Right lobe of liver (tissue), 4 donors: ENCODE data around the gene MCC.

ENCODE experiments used
- POLR2A ChIP-seq: fragments of 450-650 bp; IDR thresholded peaks from one replicate; pipeline ENCODE4 v1.6.1; 2017; ENCODE audit warnings: antibody characterized with exemption, mild to moderate bottlenecking
- TF ChIP-seq, protein P1 (sequence below), 4 donors: fragments of 200-600 bp in 3 of 4; fragments of 450-650 bp in 1 of 4; IDR thresholded peaks; one replicate each; pipeline versions ENCODE4 v1.5.1 to v1.8.0; 2016 to 2022; ENCODE audit warnings: antibody characterized with exemption in 4 of 4, mild to moderate bottlenecking in 2 of 4
- donor health status: DM: no; HTN: no; CAD: no.
- donor health status: DM: no; HTN: no; CAD: no.
- donor health status: DM: no; HTN: yes; CAD: no.

DNA sequence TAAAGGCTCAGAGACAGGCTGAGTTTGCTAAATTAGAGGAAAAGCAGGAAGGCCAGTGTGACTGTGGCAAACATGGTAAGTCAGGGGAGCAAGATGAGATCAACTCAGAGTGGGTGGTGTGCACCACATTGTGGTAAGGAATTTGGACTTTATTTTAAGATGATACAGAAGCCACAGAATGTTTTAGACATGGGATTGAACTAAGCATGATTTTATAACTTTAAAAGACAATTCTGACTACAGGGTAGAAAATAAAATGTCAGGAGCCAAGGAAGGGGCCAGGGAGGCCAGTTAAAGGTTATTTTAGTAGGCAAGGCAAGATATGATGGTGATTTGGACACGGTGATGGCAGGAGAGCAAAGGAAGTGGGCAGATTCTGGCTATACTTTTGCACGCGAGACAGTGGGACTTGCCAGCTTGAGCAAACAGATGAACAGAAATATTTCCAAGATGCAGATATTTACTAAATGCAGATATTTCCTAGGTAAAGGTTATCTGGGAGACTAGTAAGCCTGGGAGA lies 107.4 kb downstream of the MCC start:
- TF ChIP-seq, protein P1, sequence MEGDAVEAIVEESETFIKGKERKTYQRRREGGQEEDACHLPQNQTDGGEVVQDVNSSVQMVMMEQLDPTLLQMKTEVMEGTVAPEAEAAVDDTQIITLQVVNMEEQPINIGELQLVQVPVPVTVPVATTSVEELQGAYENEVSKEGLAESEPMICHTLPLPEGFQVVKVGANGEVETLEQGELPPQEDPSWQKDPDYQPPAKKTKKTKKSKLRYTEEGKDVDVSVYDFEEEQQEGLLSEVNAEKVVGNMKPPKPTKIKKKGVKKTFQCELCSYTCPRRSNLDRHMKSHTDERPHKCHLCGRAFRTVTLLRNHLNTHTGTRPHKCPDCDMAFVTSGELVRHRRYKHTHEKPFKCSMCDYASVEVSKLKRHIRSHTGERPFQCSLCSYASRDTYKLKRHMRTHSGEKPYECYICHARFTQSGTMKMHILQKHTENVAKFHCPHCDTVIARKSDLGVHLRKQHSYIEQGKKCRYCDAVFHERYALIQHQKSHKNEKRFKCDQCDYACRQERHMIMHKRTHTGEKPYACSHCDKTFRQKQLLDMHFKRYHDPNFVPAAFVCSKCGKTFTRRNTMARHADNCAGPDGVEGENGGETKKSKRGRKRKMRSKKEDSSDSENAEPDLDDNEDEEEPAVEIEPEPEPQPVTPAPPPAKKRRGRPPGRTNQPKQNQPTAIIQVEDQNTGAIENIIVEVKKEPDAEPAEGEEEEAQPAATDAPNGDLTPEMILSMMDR (IDR thresholded peaks at IDR 0.05), result no peak
- no peak for TF ChIP-seq POLR2A
